Mesenchymal stem cell (in vitro differentiated cells and primary cell): ENCODE measurements around the gene CLP1.
"Not testable (repeated sequence)": the region's sequence is repeated elsewhere in the genome, so short reads cannot be mapped to it uniquely, and the experiment has no call there.

Source experiments
- DNase-seq: peaks from one replicate; pipeline ENCODE4 v3.0.0-alpha.2; 2013
- H2AFZ ChIP-seq: one replicate; pipeline ENCODE4 v1.6.1; 2013; ENCODE audit warnings: low read depth, mild to moderate bottlenecking, control low read depth, inconsistent platforms, low read length, moderate library complexity
- H2AK5ac ChIP-seq: 2 replicates; pipeline ENCODE4 v1.6.1; 2013; ENCODE audit warnings: low read length, moderate library complexity, mild to moderate bottlenecking, inconsistent platforms; ENCODE audit not compliant: severe bottlenecking
- H2BK120ac ChIP-seq: one replicate; pipeline ENCODE4 v1.6.1; 2013; ENCODE audit warnings: low read depth, mild to moderate bottlenecking, inconsistent platforms, low read length, moderate library complexity
- H2BK12ac ChIP-seq, 2 experiments: one replicate each; pipeline ENCODE4 v1.6.1; 2013; ENCODE audit warnings: inconsistent platforms in 2 of 2, low read length in 2 of 2, mild to moderate bottlenecking in 2 of 2, moderate library complexity in 2 of 2, control low read depth in 1 of 2
- H2BK15ac ChIP-seq: one replicate; pipeline ENCODE4 v1.6.1; 2013; ENCODE audit warnings: mild to moderate bottlenecking, low read depth, inconsistent platforms; ENCODE audit not compliant: poor library complexity, severe bottlenecking
- H2BK5ac ChIP-seq: 2 replicates; pipeline ENCODE4 v1.6.1; 2013; ENCODE audit warnings: low read depth, mild to moderate bottlenecking, low read length, control low read depth, inconsistent platforms; ENCODE audit not compliant: poor library complexity, severe bottlenecking
- H3K14ac ChIP-seq, 2 experiments: one replicate each; pipeline ENCODE4 v1.6.1; 2013; ENCODE audit warnings: inconsistent platforms in 2 of 2, low read length in 2 of 2, control low read depth in 1 of 2, mild to moderate bottlenecking in 1 of 2, moderate library complexity in 1 of 2
- H3K18ac ChIP-seq, 2 experiments: one replicate each; pipeline ENCODE4 v1.6.1; 2013; ENCODE audit warnings: inconsistent platforms in 2 of 2, low read length in 2 of 2, control low read depth in 1 of 2, low read depth in 1 of 2, mild to moderate bottlenecking in 1 of 2
- H3K23ac ChIP-seq, 2 experiments: one replicate each; pipeline ENCODE4 v1.6.1; 2013; ENCODE audit warnings: inconsistent platforms in 2 of 2, low read length in 2 of 2, mild to moderate bottlenecking in 2 of 2, moderate library complexity in 2 of 2, control low read depth in 1 of 2
- H3K27ac ChIP-seq: 2 replicates; pipeline ENCODE4 v1.5.1; 2013; ENCODE audit warnings: mild to moderate bottlenecking, moderate library complexity, low read length, control low read depth, inconsistent platforms; ENCODE audit not compliant: poor library complexity, severe bottlenecking
- H3K27me3 ChIP-seq, 2 experiments: 2 replicates each; pipeline versions ENCODE4 v1.6.1 to v1.7.0; 2013; ENCODE audit warnings: low read length in 2 of 2, mild to moderate bottlenecking in 2 of 2, moderate library complexity in 2 of 2, control low read depth in 1 of 2, inconsistent platforms in 1 of 2; ENCODE audit not compliant: control insufficient read depth in 1 of 2, insufficient read depth in 1 of 2
- H3K36me3 ChIP-seq, 2 experiments: 2 replicates each; pipeline versions ENCODE4 v1.6.1 to v1.7.0; 2013; ENCODE audit warnings: low read length in 2 of 2, control low read depth in 1 of 2, inconsistent platforms in 1 of 2, low read depth in 1 of 2, mild to moderate bottlenecking in 1 of 2; ENCODE audit not compliant: insufficient read depth in 2 of 2, control insufficient read depth in 1 of 2
- H3K4ac ChIP-seq, 2 experiments: one replicate each; pipeline ENCODE4 v1.6.1; 2013; ENCODE audit warnings: inconsistent platforms in 2 of 2, low read length in 2 of 2, mild to moderate bottlenecking in 2 of 2, moderate library complexity in 2 of 2, control low read depth in 1 of 2, low read depth in 1 of 2
- H3K4me1 ChIP-seq: 2 replicates; pipeline ENCODE4 v1.6.1; 2013; ENCODE audit warnings: low read depth, low read length, control low read depth; ENCODE audit not compliant: control insufficient read depth, insufficient read depth
- H3K4me2 ChIP-seq: 2 replicates; pipeline ENCODE4 v1.6.1; 2013; ENCODE audit warnings: low read length, mild to moderate bottlenecking, inconsistent platforms; ENCODE audit not compliant: poor library complexity, severe bottlenecking
- H3K4me3 ChIP-seq, 2 experiments: 2 replicates each; pipeline versions ENCODE4 v1.5.1 to v1.7.0; 2013; ENCODE audit warnings: low read length in 2 of 2, mild to moderate bottlenecking in 2 of 2, control low read depth in 1 of 2, low read depth in 1 of 2; ENCODE audit not compliant: insufficient read depth in 1 of 2
- H3K79me1 ChIP-seq: replicated peaks from 2 replicates; pipeline ENCODE4 v1.6.1; 2013; ENCODE audit warnings: mild to moderate bottlenecking, control low read depth, low read length, inconsistent platforms; ENCODE audit not compliant: poor library complexity, severe bottlenecking
- H3K9ac ChIP-seq: 2 replicates; pipeline ENCODE4 v1.7.0; 2013; ENCODE audit warnings: mild to moderate bottlenecking, low read length, moderate library complexity
- H3K9me3 ChIP-seq: 2 replicates; pipeline ENCODE4 v1.7.0; 2013; ENCODE audit warnings: mild to moderate bottlenecking, low read length; ENCODE audit not compliant: control insufficient read depth
- H4K8ac ChIP-seq: one replicate; pipeline ENCODE4 v1.6.1; 2013; ENCODE audit warnings: inconsistent platforms, mild to moderate bottlenecking, low read length, moderate library complexity
- H4K91ac ChIP-seq: one replicate; pipeline ENCODE4 v1.6.1; 2013; ENCODE audit warnings: mild to moderate bottlenecking, low read length, inconsistent platforms
- WGBS: methylation state at CpG from one replicate; pipeline ENCODE4 v1.1.7; 2013; ENCODE audit warnings: mixed read lengths; 5-methylcytosine and 5-hydroxymethylcytosine counted together

Gene CLP1

DNA sequence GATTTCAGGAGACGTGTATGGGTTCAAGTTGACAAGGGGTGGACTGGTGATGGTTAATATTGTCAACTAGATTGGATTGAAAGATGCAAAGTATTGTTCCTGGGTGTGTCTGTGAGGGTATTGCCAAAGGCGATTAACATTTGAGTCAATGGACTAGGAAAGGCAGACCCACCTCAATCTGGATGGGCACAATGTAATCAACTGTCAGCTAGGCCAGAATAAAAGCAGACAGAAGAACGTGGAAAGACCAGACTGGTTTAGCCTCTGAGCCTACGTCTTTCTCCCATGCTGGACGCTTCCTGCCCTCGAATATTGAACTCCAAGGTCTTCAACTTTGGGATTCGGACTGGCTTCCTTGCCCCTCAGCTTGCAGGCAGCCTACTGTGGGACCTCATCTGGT is 6.2 kb upstream of the CLP1 start:
- H4K8ac ChIP-seq: no peak overlapping the region
- H2AK5ac ChIP-seq: no peak overlapping the region
- H3K4ac ChIP-seq: no peak overlapping the region
- H3K23ac ChIP-seq: no peak overlapping the region
- H3K27ac ChIP-seq: no peak overlapping the region
- no peak overlapping the region for H3K9ac ChIP-seq
- peaks cover 0 to 6% of the 10 kb centered on the region in 2 experiments for H3K36me3 ChIP-seq
- no peak overlapping the region for H2BK12ac ChIP-seq
- H3K27me3 ChIP-seq: peaks cover 16 to 24% of the 10 kb centered on the region in 2 experiments
- DNase-seq: no peak
- no peak overlapping the region for H2AFZ ChIP-seq
- H3K4me1 ChIP-seq: peaks cover 31% of the 10 kb centered on the region
- H2BK120ac ChIP-seq: no peak overlapping the region
- no peaks in the 10 kb centered on the region for H3K9me3 ChIP-seq
- H3K4me2 ChIP-seq: no peak overlapping the region
- 92% methylated on average over 7 of the region's 7 CpGs for WGBS
- no peak overlapping the region for H4K91ac ChIP-seq
- no peak overlapping the region for H2BK5ac ChIP-seq
- H3K18ac ChIP-seq: no peak overlapping the region
- no peaks in the 10 kb centered on the region for H3K79me1 ChIP-seq
- H3K14ac ChIP-seq: no peak overlapping the region
- H3K4me3 ChIP-seq: no peak overlapping the region
- H2BK15ac ChIP-seq: no peak overlapping the region

DNA sequence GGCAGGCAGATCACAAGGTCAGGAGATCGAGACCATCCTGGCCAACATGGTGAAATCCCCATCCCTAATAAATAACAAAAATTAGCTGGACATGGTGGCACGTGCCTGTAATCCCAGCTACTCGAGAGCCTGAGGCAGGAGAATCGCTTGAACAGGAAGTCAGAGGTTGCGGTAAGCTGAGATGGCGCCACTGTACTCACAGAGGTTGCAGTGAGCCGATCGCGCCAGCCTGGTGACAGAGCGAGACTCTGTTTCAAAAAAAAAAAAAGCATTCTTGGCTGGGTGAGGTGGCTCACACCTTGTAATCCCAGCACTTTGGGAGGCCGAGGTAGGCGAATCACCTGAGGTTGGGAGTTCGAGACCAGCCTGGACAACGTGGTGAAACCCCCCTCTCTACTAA is 5.3 kb upstream of the CLP1 start:
- peak overlapping the region in 1 of 2 experiments; percentile 47 for H3K4me3 ChIP-seq
- H2BK120ac ChIP-seq, DNase-seq, H4K8ac ChIP-seq, H2AK5ac ChIP-seq, H3K23ac ChIP-seq, H3K79me1 ChIP-seq, H3K9me3 ChIP-seq, H3K4ac ChIP-seq, H4K91ac ChIP-seq, H2BK15ac ChIP-seq, H3K27ac ChIP-seq, H3K14ac ChIP-seq, H2AFZ ChIP-seq, H2BK12ac ChIP-seq, H3K9ac ChIP-seq, H3K18ac ChIP-seq, H2BK5ac ChIP-seq, H3K36me3 ChIP-seq, H3K4me2 ChIP-seq: not testable (repeated sequence)
- peaks cover 24% of the 10 kb centered on the region for H3K4me1 ChIP-seq
- 89% methylated on average over 14 of the region's 14 CpGs for WGBS
- H3K27me3 ChIP-seq: peaks cover 8 to 16% of the 10 kb centered on the region in 2 experiments

- H3K4me3 ChIP-seq: peak overlapping the region in 1 of 2 experiments; percentile 47
- no peak overlapping the region for H3K4ac ChIP-seq
These were observed 4.9 kb upstream of the CLP1 start for GRCh38 chr11:57652662-57653061.

GRCh38 chr11:57653163-57653562 is 4.4 kb upstream of the CLP1 start:
- Histone ChIP-seq H2BK5ac (no peak overlapping the region), H3K9ac (peak overlapping the region; percentile 80), H4K91ac (no peak overlapping the region), H3K4me2 (no peak overlapping the region), H3K36me3 (no peaks in the 10 kb centered on the region), H2AK5ac (no peak overlapping the region), H3K27me3 (peaks cover 0 to 7% of the 10 kb centered on the region in 2 experiments), H2BK12ac (no peak overlapping the region), H3K27ac (no peak overlapping the region), H4K8ac (no peak overlapping the region), H3K4me1 (peaks cover 15% of the 10 kb centered on the region), H2BK120ac (no peak overlapping the region), H2BK15ac (no peak overlapping the region), H3K18ac (no peak overlapping the region), H3K4ac (no peak overlapping the region), H2AFZ (no peak overlapping the region), H3K23ac (no peak overlapping the region), H3K14ac (no peak overlapping the region), H3K4me3 (peak overlapping the region in 1 of 2 experiments; percentile 47), H3K79me1 (peaks cover 2% of the 10 kb centered on the region), H3K9me3 (no peaks in the 10 kb centered on the region)
- DNase-seq: no peak
- 33% methylated on average over 2 of the region's 3 CpGs for WGBS

More at GRCh38 chr11:57652662-57653061, 4.9 kb upstream of the CLP1 start:
- 83% methylated on average over 2 of the region's 3 CpGs for WGBS
- H2AFZ ChIP-seq: no peak overlapping the region
- H2BK15ac ChIP-seq: no peak overlapping the region
- no peak overlapping the region for H3K23ac ChIP-seq
- H2BK5ac ChIP-seq: no peak overlapping the region
- DNase-seq: no peak
- no peak overlapping the region for H4K91ac ChIP-seq
- H3K18ac ChIP-seq: no peak overlapping the region
- peaks cover 20% of the 10 kb centered on the region for H3K4me1 ChIP-seq
- no peak overlapping the region for H2BK120ac ChIP-seq
- no peak overlapping the region for H3K4me2 ChIP-seq
- H2AK5ac ChIP-seq: no peak overlapping the region
- peaks cover 4 to 12% of the 10 kb centered on the region in 2 experiments for H3K27me3 ChIP-seq
- no peak overlapping the region for H2BK12ac ChIP-seq
- no peak overlapping the region for H4K8ac ChIP-seq
- no peak overlapping the region for H3K14ac ChIP-seq
- H3K79me1 ChIP-seq: no peaks in the 10 kb centered on the region
- H3K9me3 ChIP-seq: no peaks in the 10 kb centered on the region
- peak overlapping the region; percentile 80 for H3K9ac ChIP-seq
- H3K27ac ChIP-seq: no peak overlapping the region
- no peaks in the 10 kb centered on the region for H3K36me3 ChIP-seq
